ENCODE results near the gene MBL2.

- no peak for TF ChIP-seq CTCF (IDR thresholded peaks at IDR 0.05)
- no peak for TF ChIP-seq POLR2A (IDR thresholded peaks at IDR 0.05)
These were observed 33.6 kb downstream of the MBL2 start for GRCh38 chr10:52738951-52739350.

Measured in testis (tissue), 2 donors.